ENCODE results near the gene HAVCR1. TPM values are rescaled to one million over a fixed set of nuclear protein-coding genes. Genes with fewer than 3 reads are reported as not detected.
"Not testable (repeated sequence)": the region's sequence is repeated elsewhere in the genome, so short reads cannot be mapped to it uniquely, and the experiment has no call there.

HAVCR1 gene
- total RNA-seq, 1 donor: 1.3 TPM

GRCh38 chr5:157030692-157031091 lies 28.2 kb downstream of the HAVCR1 start:
- peaks cover 10% of the 10 kb centered on the region for H3K4me1 ChIP-seq (ENCODE audit: insufficient read depth, low read length)
- no peaks in the 10 kb centered on the region for H3K27me3 ChIP-seq (ENCODE audit: insufficient read depth, low read length)
- no peaks in the 10 kb centered on the region for H3K9me3 ChIP-seq (ENCODE audit: low read depth, low read length)
- no peak overlapping the region for H3K4me3 ChIP-seq (ENCODE audit: low read length)

DNA sequence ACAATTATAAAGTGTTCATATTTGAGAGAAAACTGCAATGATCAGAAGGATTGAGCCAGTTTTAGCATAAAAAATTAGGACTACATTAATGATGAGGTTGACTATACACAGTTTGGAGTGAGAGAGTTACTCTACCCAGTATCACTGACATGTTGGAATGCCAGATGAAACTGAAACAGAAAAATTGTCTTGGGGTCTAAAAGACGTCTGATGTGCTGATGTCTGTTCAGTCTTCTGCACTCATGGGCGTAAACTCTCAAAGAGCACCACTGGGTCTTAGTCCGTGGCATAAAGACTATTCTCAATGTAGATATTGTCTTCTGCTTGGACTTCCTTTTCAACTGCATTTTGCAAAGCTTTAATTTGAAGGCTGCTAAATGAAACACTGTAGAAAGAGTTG lies 29.5 kb downstream of the HAVCR1 start:
- H3K27me3 ChIP-seq (ENCODE audit: insufficient read depth, low read length): no peaks in the 10 kb centered on the region
- peaks cover 22% of the 10 kb centered on the region for H3K4me1 ChIP-seq (ENCODE audit: insufficient read depth, low read length)
- H3K4me3 ChIP-seq (ENCODE audit: low read length): no peak overlapping the region
- no peaks in the 10 kb centered on the region for H3K9me3 ChIP-seq (ENCODE audit: low read depth, low read length)

- H3K4me1 ChIP-seq (ENCODE audit: insufficient read depth, low read length): peaks cover 24% of the 10 kb centered on the region
- not testable (repeated sequence) for H3K27me3 ChIP-seq (ENCODE audit: insufficient read depth, low read length); H3K9me3 ChIP-seq (ENCODE audit: low read depth, low read length); H3K4me3 ChIP-seq (ENCODE audit: low read length)
These were observed 31.3 kb downstream of the HAVCR1 start for GRCh38 chr5:157027663-157028062.

GRCh38 chr5:157026789-157027424 lies 32.0 kb downstream of the HAVCR1 start:
- H3K4me1 ChIP-seq (ENCODE audit: insufficient read depth, low read length): peaks cover 24% of the 10 kb centered on the region
- H3K27me3 ChIP-seq (ENCODE audit: insufficient read depth, low read length): no peaks in the 10 kb centered on the region
- no peak overlapping the region for H3K4me3 ChIP-seq (ENCODE audit: low read length)
- H3K9me3 ChIP-seq (ENCODE audit: low read depth, low read length): no peaks in the 10 kb centered on the region

DNA sequence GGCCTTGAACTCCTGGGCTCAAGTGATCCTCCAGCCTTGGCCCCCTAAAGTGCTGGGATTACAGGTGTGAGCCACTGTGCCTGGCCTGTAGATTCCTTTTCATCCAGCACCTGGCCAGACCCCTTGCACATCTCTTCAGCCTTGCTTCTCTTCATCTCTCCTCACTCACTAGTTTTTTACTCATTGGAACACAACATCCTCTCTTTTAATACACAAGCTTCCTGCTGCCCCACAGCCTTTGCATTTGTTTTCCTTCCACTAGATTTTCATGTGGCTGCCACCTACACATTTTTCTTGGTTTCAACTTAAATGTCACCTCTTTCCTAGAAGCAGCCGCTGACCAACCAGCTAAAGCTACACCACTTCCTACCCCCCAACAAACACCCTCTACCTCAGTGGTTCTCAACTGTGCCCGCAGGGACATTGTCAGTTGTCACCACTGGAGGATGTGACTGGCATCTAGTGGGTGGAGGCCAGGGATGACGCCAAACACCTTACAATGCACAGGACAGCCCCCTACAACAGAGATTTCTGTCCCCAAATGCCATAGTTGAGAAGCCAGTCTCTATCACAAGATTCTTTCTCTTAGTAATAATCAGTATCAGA lies 33.7 kb downstream of the HAVCR1 start:
- H3K4me1 ChIP-seq (ENCODE audit: insufficient read depth, low read length): peaks cover 16% of the 10 kb centered on the region
- no peaks in the 10 kb centered on the region for H3K27me3 ChIP-seq (ENCODE audit: insufficient read depth, low read length)
- H3K9me3 ChIP-seq (ENCODE audit: low read depth, low read length): no peaks in the 10 kb centered on the region
- no peak overlapping the region for H3K4me3 ChIP-seq (ENCODE audit: low read length)

GRCh38 chr5:157024208-157024959 lies 34.5 kb downstream of the HAVCR1 start:
- H3K27me3 ChIP-seq (ENCODE audit: insufficient read depth, low read length): no peaks in the 10 kb centered on the region
- no peaks in the 10 kb centered on the region for H3K9me3 ChIP-seq (ENCODE audit: low read depth, low read length)
- peaks cover 16% of the 10 kb centered on the region for H3K4me1 ChIP-seq (ENCODE audit: insufficient read depth, low read length)
- no peak overlapping the region for H3K4me3 ChIP-seq (ENCODE audit: low read length)

DNA sequence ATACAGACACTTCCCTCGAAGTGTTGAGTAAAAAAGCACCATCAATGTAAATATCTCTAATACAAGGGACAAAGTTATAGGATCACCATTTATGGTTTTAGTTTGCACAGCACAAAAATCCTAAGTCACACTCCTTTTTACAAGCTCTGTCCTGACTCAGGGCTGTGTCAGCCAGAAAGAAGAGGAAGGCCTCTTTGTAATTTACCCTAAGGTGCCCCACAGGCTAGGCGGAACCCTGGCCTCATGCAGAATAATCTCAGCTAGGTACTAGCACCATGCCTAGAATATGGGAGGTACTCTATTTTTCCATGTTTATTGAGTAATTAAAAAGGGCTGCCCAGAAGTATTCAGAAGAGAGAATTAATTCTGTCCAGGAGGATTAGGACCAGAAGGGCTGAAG lies 36.9 kb downstream of the HAVCR1 start:
- no peaks in the 10 kb centered on the region for H3K9me3 ChIP-seq (ENCODE audit: low read depth, low read length)
- no peaks in the 10 kb centered on the region for H3K27me3 ChIP-seq (ENCODE audit: insufficient read depth, low read length)
- peaks cover 16% of the 10 kb centered on the region for H3K4me1 ChIP-seq (ENCODE audit: insufficient read depth, low read length)
- H3K4me3 ChIP-seq (ENCODE audit: low read length): no peak overlapping the region

DNA sequence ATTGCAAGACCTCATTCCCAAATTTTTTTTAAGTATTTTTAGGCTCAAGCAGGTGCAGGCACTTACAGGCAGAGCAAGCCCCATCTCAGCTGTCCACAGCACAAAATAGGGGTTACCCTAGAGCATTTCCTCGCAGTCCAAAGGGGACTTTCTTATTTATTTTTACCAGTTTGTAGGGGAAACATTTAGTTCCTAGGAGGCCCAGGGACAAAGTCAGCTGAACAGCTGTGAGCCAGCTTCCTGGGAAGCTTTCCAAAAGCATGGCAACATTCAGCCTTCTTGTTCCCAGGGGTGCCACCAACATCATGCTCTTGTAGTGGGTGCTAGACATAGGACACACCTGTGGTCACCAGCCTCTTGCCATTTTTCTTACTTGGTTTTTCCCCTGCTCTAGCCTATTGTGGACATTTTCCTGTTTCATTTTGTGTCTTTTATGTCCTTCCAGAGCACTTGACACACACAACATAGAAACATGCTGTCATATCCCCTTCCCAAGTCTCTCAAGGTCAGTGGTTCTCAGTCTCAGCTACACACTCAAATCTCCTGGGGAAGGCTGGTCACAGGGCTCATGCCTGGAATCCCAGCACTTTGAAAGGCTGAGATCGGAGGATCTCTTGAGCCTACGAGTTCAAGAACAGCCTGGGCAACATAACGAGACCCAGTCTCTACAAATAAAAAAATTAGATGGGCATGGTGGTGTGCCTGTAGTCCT lies 38.2 kb downstream of the HAVCR1 start:
- H3K9me3 ChIP-seq (ENCODE audit: low read depth, low read length): no peaks in the 10 kb centered on the region
- H3K4me3 ChIP-seq (ENCODE audit: low read length): no peak overlapping the region
- H3K27me3 ChIP-seq (ENCODE audit: insufficient read depth, low read length): no peaks in the 10 kb centered on the region
- H3K4me1 ChIP-seq (ENCODE audit: insufficient read depth, low read length): peaks cover 13% of the 10 kb centered on the region

- Histone ChIP-seq H3K4me1 (ENCODE audit: insufficient read depth, low read length) (peaks cover 8% of the 10 kb centered on the region), H3K4me3 (ENCODE audit: low read length) (no peak overlapping the region), H3K9me3 (ENCODE audit: low read depth, low read length) (no peaks in the 10 kb centered on the region), H3K27me3 (ENCODE audit: insufficient read depth, low read length) (no peaks in the 10 kb centered on the region)
These were observed 38.9 kb downstream of the HAVCR1 start for GRCh38 chr5:157020002-157020401.

GRCh38 chr5:157014143-157014542 lies 44.8 kb downstream of the HAVCR1 start:
- H3K4me1 ChIP-seq (ENCODE audit: insufficient read depth, low read length); H3K4me3 ChIP-seq (ENCODE audit: low read length); H3K27me3 ChIP-seq (ENCODE audit: insufficient read depth, low read length); H3K9me3 ChIP-seq (ENCODE audit: low read depth, low read length): not testable (repeated sequence)

- no peaks in the 10 kb centered on the region for H3K9me3 ChIP-seq (ENCODE audit: low read depth, low read length)
- no peaks in the 10 kb centered on the region for H3K4me1 ChIP-seq (ENCODE audit: insufficient read depth, low read length)
- no peak overlapping the region for H3K4me3 ChIP-seq (ENCODE audit: low read length)
- H3K27me3 ChIP-seq (ENCODE audit: insufficient read depth, low read length): no peaks in the 10 kb centered on the region
These were observed 52.7 kb downstream of the HAVCR1 start for GRCh38 chr5:157006262-157006661.

GRCh38 chr5:157004893-157005551 lies 53.9 kb downstream of the HAVCR1 start:
- Histone ChIP-seq H3K27me3 (ENCODE audit: insufficient read depth, low read length) (no peaks in the 10 kb centered on the region), H3K4me3 (ENCODE audit: low read length) (no peak overlapping the region), H3K4me1 (ENCODE audit: insufficient read depth, low read length) (no peaks in the 10 kb centered on the region), H3K9me3 (ENCODE audit: low read depth, low read length) (no peaks in the 10 kb centered on the region)

- no peaks in the 10 kb centered on the region for H3K4me1 ChIP-seq (ENCODE audit: insufficient read depth, low read length)
- no peaks in the 10 kb centered on the region for H3K9me3 ChIP-seq (ENCODE audit: low read depth, low read length)
- no peaks in the 10 kb centered on the region for H3K27me3 ChIP-seq (ENCODE audit: insufficient read depth, low read length)
- H3K4me3 ChIP-seq (ENCODE audit: low read length): no peak overlapping the region
These were observed 67.2 kb downstream of the HAVCR1 start for GRCh38 chr5:156991714-156992113.

DNA sequence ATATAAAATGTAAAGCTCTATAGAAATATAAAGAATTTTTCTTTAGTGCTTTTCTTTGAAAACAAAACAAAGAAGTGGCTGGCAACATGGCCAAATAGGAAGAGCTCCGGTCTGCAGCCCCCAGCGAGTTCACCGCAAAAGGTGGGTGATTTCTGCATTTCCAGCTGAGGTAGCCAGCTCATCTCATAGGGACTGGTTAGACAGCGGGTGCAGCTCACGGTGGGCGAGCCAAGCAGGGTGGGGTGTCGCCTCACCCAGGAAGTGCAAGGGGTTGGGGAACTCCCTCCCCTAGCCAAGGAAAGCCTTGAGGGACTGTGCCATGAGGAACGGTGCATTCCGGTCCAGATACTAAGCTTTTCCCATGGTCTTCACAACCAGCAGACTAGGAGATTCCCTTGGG lies 74.9 kb downstream of the HAVCR1 start:
- Histone ChIP-seq H3K27me3 (ENCODE audit: insufficient read depth, low read length) (no peaks in the 10 kb centered on the region), H3K9me3 (ENCODE audit: low read depth, low read length) (no peaks in the 10 kb centered on the region), H3K4me1 (ENCODE audit: insufficient read depth, low read length) (peaks cover 9% of the 10 kb centered on the region), H3K4me3 (ENCODE audit: low read length) (no peak overlapping the region)

DNA sequence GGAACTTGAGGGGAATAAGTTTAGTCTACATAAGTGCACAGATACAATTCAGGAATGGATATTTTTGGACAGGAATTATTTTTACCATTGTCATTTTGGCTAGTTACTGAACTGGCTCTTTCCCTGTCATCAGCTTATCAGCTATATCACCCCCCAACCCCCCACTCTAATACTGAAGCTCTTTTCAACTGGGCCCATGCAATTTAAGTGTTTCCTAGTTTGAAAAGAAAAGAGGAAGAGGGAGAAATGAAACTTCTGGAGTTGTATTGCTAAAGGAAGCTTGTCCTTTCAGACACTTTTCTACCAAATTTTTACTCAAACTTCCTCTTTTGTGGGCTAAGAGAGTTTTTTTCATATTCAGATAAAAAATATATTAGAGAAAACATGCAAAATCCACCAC lies 77.4 kb downstream of the HAVCR1 start:
- Histone ChIP-seq H3K9me3 (ENCODE audit: low read depth, low read length) (no peaks in the 10 kb centered on the region), H3K27me3 (ENCODE audit: insufficient read depth, low read length) (no peaks in the 10 kb centered on the region), H3K4me1 (ENCODE audit: insufficient read depth, low read length) (peaks cover 9% of the 10 kb centered on the region), H3K4me3 (ENCODE audit: low read length) (no peak overlapping the region)
